GM19467 (cell line): ENCODE measurements around the gene NFKB2.

Experiments
- ATAC-seq: cut with Tn5 transposase; IDR thresholded peaks from one replicate; pipeline ENCODE4 v1.9.1; 2021; ENCODE audit warnings: mild to moderate bottlenecking, moderate library complexity; ENCODE audit not compliant: unreplicated experiment

The NFKB2 gene

DNA sequence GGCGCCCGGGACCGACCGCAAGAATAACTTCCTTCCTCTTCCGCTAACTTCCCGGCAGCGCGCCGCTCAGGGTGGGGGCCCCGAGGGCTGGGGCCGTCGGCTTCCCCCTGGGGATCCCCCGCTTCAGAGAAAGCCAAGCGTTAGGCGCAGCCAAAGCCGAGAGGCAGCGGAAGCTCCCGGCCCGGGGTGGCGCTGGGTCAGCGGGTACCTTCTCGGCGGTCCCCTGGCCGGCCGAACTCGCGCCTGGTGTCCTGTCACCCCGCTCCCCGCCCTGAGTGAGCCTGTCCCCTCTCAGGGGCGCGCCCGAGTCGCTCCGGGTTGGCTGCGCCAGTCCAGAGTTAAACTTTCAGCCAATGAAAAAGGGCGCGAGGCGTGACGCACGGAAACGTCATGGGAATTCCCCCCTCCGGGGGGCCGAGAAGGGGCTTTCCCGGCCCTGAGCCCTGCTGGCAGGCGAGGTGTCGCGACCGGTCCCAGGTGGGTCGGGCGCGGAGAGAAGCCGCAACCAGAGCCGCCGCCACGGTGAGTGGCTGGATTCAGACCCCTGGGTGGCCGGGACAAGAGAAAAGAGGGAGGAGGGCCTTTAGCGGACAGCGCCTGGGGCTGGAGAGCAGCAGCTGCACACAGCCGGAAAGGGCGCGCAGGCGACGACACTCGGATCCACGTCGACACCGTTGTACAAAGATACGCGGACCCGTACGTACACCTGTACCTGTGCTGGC is 1.3 kb upstream of the NFKB2 start:
- ATAC-seq, result peak; percentile 78

DNA sequence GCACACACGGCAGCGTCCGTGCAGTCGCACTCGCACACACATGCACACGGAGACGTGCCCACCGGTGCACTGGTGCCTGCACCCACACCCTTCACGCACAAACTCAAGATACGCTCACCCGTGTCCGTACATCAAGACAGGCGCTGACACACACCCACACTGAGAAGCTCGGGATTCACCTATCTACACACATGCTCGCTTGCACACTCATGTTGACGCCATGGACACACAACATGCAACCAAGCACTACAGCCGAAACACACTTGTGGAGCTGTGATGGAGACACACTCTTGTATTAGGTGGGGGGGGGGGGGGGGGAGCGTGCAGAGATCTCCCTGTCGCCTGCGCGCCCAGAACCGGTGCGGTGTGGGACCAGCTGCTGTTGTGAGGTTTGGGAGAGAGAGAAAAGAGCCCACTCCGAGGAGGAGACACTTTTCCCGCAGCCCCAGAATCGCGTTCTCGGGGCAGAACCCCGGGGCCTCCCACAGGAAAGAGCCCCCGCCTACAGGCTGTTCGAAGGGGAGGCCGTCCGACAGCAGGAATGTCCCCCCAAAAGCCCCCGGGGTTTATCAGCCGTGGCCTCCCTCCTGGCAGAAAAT is 605 bp upstream of the NFKB2 start:
- no peak for ATAC-seq

DNA sequence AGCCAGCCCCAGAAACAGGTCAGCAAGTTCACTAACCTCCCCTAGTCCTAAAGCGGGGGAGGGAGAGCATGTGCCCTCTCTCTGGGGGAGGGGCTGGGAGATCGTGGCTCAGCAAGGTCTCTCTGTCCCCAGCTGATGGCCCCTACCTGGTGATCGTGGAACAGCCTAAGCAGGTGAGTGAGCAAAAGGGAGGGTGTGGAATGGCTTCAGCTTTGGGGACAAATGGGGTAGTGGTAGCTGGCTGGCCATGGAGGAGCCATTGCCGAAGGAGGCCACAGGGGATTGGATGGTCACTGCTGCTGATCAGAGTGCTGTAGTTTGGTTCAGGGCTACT is 779 bp downstream of the NFKB2 start:
- no peak for ATAC-seq

DNA sequence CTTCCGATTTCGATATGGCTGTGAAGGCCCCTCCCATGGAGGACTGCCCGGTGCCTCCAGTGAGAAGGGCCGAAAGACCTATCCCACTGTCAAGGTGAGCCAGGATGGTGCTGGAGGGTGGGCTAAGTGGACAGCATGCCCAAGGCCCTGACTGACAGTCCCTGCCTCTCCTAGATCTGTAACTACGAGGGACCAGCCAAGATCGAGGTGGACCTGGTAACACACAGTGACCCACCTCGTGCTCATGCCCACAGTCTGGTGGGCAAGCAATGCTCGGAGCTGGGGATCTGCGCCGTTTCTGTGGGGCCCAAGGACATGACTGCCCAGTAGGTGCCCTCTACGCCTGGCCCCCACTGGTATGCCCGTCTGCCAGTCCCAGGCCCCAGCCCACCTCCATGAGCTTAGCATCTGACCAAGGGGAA is 1.2 kb downstream of the NFKB2 start:
- no peak for ATAC-seq

DNA sequence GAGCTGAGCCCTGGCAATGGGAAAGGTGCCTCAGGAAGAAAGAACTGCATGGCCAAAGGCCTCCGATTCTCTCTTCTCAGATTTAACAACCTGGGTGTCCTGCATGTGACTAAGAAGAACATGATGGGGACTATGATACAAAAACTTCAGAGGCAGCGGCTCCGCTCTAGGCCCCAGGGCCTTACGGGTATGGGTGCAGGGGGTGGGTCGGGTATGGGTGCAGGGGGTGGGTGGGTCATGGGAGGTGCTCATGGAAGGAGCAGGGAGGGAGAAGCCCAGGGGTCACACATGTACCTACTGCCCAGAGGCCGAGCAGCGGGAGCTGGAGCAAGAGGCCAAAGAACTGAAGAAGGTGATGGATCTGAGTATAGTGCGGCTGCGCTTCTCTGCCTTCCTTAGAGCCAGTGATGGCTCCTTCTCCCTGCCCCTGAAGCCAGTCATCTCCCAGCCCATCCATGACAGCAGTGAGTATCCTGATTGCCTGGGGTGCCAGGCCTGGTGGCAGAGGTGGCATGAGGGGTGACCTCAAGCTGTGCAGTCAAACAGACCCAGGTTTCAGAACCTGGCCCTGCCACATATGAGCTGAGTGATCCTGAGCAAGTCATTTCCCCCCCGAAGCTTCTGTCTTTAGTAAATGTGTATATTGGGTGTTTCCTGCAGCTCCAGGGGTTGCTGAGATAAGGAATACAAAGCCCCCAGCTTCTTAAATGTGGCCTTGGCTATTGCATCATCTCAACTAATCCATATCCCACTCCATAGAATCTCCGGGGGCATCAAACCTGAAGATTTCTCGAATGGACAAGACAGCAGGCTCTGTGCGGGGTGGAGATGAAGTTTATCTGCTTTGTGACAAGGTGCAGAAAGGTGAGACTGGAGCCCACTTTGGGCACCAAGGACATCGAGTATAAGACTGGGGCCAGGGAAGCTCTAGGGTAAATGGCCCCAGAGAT is 2.0 kb downstream of the NFKB2 start:
- no peak for ATAC-seq

DNA sequence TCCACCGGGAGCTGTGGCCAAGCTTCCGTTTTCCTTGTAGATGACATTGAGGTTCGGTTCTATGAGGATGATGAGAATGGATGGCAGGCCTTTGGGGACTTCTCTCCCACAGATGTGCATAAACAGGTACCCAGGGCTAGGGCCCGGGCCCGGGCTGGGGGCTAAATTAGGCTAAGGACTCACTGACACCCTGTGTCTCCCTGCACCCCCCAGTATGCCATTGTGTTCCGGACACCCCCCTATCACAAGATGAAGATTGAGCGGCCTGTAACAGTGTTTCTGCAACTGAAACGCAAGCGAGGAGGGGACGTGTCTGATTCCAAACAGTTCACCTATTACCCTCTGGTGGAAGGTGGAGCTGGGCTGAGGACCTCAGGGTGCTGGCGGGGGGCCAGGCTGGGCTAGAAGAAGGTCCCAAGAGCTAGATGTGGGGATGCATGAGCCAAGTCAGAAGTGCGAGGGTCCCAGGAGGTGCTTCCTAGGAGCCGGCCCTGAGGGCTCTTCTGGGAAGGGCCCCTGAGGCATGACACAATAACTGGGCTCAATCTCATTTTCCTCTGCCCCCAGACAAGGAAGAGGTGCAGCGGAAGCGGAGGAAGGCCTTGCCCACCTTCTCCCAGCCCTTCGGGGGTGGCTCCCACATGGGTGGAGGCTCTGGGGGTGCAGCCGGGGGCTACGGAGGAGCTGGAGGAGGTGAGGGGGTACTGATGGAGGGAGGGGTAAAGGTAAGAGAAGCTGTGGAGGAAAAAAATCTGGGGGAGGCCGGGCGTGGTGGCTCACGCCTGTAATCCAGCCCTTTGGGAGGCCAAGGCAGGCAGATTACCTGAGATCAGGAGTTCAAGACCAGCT is 2.9 kb downstream of the NFKB2 start:
- no peak for ATAC-seq

DNA sequence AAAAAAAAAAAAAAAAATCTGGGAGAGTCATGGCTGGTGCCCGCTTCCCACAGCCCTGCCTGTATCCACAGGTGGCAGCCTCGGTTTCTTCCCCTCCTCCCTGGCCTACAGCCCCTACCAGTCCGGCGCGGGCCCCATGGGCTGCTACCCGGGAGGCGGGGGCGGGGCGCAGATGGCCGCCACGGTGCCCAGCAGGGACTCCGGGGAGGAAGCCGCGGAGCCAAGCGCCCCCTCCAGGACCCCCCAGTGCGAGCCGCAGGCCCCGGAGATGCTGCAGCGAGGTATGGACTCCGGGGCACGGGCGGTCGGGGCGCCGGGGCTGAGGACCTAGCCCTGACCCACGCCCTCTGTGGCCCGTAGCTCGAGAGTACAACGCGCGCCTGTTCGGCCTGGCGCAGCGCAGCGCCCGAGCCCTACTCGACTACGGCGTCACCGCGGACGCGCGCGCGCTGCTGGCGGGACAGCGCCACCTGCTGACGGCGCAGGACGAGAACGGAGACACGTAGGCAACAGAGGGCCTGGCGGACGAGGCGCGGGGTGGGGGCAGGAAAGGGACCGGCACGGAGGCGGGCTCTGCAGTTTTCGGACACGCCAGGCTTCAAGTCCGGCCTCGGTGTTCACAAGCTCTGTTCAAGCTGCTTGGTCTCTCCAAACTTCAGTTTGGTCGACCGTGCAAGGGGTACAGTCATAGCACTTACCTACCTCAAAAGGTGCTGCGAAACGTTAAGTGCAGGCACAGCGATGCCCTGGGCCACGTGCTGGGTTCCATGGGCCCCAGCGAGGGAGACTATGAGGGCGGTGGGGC is 3.9 kb downstream of the NFKB2 start:
- no peak for ATAC-seq

DNA sequence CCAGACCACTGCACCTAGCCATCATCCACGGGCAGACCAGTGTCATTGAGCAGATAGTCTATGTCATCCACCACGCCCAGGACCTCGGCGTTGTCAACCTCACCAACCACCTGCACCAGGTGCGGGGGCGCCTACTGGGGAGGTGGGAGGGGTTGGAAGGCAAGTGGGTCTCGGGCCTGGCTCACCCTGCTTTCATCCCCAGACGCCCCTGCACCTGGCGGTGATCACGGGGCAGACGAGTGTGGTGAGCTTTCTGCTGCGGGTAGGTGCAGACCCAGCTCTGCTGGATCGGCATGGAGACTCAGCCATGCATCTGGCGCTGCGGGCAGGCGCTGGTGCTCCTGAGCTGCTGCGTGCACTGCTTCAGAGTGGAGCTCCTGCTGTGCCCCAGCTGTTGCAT is 4.6 kb downstream of the NFKB2 start:
- no peak for ATAC-seq

DNA sequence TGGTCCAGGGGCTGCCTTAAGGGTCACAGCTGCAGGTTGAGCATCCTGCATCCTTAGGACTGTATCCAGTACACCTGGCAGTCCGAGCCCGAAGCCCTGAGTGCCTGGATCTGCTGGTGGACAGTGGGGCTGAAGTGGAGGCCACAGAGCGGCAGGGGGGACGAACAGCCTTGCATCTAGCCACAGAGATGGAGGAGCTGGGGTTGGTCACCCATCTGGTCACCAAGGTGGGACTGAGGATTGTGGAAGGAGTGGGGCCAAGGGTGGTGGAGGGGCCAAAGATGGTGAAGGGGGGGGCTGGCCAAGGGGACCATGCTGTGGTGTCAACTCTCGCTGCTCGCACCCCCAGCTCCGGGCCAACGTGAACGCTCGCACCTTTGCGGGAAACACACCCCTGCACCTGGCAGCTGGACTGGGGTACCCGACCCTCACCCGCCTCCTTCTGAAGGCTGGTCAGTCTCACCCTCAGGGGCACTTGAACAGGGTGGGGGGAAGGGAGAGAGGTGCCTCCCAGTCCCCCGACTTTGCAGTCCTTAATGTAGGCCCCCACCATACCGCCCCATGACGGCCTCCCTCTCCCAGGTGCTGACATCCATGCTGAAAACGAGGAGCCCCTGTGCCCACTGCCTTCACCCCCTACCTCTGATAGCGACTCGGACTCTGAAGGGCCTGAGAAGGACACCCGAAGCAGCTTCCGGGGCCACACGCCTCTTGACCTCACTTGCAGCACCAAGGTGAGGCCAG is 5.3 kb downstream of the NFKB2 start:
- ATAC-seq, result no peak

DNA sequence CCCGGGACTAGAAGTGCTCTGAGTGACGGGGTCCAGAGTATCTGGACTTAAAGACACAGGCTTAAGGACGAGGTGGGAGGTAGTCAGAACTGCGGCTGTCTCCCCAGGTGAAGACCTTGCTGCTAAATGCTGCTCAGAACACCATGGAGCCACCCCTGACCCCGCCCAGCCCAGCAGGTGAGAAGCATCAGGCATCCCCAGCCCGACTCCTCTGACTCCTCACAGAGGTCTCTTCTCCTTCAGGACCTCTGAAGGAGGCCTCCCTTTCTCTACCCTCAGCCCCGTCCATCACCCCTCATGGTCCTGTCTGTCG is 5.8 kb downstream of the NFKB2 start:
- ATAC-seq, result no peak

DNA sequence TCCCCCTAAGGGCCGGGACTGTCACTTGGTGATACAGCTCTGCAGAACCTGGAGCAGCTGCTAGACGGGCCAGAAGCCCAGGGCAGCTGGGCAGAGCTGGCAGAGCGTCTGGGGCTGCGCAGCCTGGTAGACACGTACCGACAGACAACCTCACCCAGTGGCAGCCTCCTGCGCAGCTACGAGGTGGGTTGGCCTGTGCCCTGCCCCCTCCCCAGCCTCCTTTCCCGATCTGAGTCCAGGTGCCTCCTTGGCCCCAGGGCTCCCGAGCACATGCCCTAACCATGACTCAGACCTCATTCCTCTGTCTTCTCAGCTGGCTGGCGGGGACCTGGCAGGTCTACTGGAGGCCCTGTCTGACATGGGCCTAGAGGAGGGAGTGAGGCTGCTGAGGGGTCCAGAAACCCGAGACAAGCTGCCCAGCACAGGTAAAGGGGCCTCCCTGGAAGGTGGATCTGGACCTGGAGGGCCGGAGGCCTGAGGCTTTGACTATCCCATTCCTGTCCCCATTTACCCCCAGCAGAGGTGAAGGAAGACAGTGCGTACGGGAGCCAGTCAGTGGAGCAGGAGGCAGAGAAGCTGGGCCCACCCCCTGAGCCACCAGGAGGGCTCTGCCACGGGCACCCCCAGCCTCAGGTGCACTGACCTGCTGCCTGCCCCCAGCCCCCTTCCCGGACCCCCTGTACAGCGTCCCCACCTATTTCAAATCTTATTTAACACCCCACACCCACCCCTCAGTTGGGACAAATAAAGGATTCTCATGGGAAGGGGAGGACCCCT is 6.4 kb downstream of the NFKB2 start:
- ATAC-seq, result no peak

DNA sequence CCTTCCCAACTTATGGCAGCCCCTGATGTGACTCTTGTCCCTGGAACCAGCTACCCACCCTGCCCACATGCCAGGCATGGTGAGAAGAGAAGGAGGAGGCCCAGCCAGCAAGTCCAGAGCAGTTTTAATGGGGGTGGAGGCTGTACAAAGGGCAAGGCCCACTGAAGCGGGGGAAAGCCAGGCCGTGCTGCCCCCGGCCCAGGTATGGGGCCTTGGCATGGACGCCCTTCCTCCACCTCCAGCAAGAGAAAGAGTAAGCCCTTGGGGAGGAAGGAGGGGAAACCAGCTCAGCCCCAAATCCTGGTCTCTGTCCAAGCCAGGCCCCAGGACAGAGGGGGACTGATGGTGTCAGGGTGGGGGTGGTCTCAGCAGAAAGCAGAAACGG is 7.0 kb downstream of the NFKB2 start:
- no peak for ATAC-seq

DNA sequence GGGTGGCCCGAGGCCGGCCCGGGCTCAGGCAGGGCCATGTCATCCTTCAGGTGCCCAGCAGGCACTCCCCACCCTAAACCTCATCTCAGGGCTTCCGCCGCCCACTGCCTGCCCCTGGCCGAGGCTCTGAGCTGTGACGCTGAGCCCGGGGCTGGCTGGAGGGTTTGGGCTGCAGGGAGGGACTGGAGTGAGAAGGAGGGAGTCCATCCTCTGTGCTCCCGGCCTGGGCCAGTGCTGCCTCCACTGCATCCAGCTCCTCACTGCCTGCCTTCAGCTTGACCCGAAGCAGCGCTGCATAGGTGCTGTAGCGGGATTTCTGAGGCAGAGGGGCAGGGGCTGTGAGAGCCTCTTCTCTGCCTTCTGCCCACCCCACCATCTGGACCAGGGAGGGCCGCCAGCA is 7.6 kb downstream of the NFKB2 start:
- ATAC-seq, result no peak

DNA sequence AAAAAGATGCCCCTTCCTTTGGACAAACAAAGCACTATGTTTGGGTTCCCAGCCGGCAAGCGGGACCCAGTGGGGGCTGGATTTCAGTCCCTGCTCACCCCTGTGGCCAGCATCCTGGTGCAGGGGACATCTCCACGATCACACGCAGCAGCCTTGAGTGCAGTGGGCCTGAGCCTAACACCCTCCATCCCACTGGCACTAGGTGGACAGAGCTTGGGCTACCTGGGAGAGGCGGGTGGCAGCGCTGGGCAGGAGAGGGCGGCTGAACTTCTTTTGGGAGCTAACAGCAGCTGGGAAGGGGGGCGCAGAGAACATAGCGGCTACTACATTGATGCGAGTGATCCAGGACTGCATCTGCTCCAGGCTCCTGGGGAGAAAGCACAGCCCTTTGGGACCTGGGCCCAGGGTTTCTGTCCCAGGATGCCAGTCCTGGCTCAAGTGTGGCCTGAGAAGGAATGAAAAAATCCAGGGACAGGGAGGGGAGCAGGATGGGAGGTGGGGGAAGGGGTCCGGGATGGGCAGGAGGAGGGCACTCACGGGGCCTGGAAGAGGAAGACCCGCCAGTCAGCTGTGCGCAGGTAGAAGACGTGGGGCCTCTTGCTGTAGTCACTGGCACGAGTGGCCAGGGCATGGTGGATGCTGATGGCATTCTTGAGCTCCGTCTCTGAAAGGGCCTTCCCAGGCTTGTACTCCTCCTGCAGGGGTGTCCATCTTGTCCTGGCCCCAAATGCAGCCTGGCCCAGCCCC is 9.0 kb downstream of the NFKB2 start:
- no peak for ATAC-seq

DNA sequence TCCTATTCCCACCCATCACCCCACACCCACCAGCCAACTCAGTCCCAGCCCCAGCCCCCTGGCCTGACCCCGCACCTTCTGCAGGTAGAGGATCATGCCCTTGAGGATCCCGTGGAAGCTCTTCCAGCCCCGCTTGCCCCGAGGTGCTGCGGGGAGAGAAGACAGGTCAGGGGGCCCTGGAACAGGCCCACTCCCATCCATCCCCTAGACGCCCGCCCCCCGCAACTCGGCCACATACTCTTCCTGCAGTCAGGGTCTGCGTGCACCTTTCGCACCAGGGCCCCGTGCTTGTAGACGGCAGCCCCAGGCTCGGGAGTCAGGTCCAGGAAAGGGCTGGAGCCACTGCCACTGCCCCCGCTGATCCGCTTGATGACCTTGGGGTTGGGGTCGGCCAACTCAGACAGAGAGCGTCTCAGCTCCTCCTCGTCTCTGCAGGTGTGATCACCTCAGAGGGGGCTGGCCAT is 9.6 kb downstream of the NFKB2 start:
- ATAC-seq, result no peak

DNA sequence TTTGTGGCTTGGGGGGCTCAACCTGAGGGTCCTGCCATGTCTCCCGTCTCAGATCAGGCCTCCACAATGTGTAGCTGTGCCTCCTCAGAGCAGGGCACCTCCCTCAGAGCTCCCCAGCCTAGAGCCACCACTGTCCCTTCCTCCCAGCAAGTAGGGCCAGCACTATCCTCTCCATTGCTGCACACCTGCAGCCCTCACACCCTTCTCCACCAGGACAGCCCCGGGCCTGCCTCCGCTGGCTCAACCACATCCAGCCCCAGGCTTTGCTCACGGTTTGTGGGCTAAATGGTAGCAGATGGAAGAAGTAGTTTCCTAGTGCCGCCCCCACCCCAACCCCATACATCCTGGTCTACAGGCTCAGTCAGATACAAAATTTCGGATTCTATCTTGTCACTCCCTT is 10.1 kb downstream of the NFKB2 start:
- no peak for ATAC-seq

DNA sequence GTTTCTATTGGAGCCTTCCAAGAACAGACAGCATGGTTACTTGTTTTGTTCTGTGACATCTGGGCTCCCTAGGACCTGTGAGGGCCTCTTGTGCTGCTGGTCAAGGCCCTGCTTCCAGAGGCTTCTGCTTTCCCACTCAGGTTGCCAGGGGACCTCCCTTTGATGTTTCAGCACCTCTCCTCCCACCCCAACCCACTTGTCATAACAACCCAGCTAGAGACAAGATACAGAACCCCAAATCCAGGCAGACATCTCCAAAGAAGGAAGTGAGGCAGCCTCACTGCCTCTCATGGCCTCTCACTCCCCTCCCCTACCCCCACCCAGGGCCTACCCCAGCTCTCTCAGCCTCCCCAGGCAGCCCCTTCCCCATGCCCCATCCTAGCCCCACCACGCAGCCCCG is 11.3 kb downstream of the NFKB2 start:
- no peak for ATAC-seq
